HL-60 (cell line): Measurements from ENCODE around the gene CTCF.

Experiments
- DNase-seq, 2 experiments: peaks; one replicate each; pipeline ENCODE4 v3.0.0-alpha.2; 2010 to 2020; ENCODE audit warnings: low read depth in 1 of 2, low spot score in 1 of 2
- H3K27ac ChIP-seq: fragments of 250-450 bp; sonication (Bioruptor Pico); replicated peaks from 2 replicates; pipeline ENCODE4 v1.5.1; 2020; ENCODE audit warnings: mild to moderate bottlenecking, moderate library complexity
- H3K27me3 ChIP-seq: fragments of 250-450 bp; sonication (Bioruptor Pico); 2 replicates; pipeline ENCODE4 v1.5.1; 2021; ENCODE audit warnings: mild to moderate bottlenecking, moderate library complexity; ENCODE audit not compliant: insufficient read depth, poor library complexity, severe bottlenecking
- H3K4me3 ChIP-seq: replicated peaks from 2 replicates; pipeline ENCODE4 v1.5.1; 2011; ENCODE audit warnings: mild to moderate bottlenecking, control low read depth, low read length; ENCODE audit not compliant: insufficient read depth
- CTCF ChIP-seq: IDR thresholded peaks from one replicate; pipeline ENCODE4 v1.5.1; 2011; ENCODE audit warnings: low read length, control low read depth, inconsistent platforms; ENCODE audit not compliant: insufficient read depth
- GABPA ChIP-seq: IDR thresholded peaks from 2 replicates; pipeline ENCODE4 v1.6.1; 2012; ENCODE audit warnings: low read depth
- POLR2AphosphoS5 ChIP-seq: IDR thresholded peaks from 2 replicates; pipeline ENCODE4 v1.6.1; 2012; ENCODE audit warnings: low read depth
- REST ChIP-seq: IDR thresholded peaks from 2 replicates; pipeline ENCODE4 v1.6.1; 2012; ENCODE audit warnings: low read depth; ENCODE audit not compliant: insufficient replicate concordance
- SPI1 ChIP-seq: IDR thresholded peaks from 2 replicates; pipeline ENCODE4 v1.6.1; 2012; ENCODE audit warnings: low read depth, mild to moderate bottlenecking, borderline replicate concordance

Gene CTCF

DNA sequence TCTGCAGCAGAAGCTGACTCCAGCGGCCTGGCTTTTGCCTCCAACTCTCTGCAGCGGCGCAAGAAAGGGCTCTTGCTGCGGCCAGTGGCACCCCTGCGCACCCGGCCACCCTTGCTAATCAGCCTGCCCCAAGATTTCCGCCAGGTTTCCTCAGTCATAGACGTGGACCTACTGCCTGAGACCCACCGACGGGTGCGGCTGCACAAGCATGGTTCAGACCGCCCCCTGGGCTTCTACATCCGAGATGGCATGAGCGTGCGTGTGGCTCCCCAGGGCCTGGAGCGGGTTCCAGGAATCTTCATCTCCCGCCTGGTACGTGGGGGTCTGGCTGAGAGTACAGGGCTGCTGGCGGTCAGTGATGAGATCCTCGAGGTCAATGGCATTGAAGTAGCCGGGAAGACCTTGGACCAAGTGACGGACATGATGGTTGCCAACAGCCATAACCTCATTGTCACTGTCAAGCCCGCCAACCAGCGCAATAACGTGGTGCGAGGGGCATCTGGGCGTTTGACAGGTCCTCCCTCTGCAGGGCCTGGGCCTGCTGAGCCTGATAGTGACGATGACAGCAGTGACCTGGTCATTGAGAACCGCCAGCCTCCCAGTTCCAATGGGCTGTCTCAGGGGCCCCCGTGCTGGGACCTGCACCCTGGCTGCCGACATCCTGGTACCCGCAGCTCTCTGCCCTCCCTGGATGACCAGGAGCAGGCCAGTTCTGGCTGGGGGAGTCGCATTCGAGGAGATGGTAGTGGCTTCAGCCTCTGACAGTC is 99.7 kb downstream of the CTCF start:
- no peak for DNase-seq
- no peak overlapping the region for H3K27ac ChIP-seq
- no peaks in the 10 kb centered on the region for H3K27me3 ChIP-seq
- H3K4me3 ChIP-seq = no peak overlapping the region
- no peak for TF ChIP-seq GABPA

DNA sequence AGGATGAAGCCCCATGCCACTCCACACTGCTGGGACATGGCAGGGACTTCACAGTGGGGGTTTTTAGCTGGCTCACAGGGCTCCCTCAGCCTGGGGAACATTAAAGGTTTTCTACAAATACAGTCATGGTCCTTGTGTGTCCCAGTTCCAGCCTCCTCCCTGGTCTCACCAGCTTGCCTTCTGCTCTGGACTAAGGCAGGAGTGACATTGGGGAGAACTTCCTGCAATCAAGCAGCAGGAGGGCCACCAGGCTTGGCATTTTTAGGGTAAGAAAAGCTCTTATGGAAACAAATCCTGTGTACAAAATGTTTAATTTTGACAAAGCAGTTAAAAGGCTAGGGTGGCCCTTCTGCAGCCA is 100.3 kb downstream of the CTCF start:
- no peak for DNase-seq
- Histone ChIP-seq H3K4me3 (no peak overlapping the region), H3K27me3 (no peaks in the 10 kb centered on the region), H3K27ac (no peak overlapping the region)
- TF ChIP-seq REST = no peak

GRCh38 chr16:67663151-67663876 is 101.0 kb downstream of the CTCF start:
- TF ChIP-seq CTCF (peak; percentile 29), GABPA (no peak)
- no peaks in the 10 kb centered on the region for H3K27me3 ChIP-seq
- peak in 1 of 2 experiments; percentile 41 for DNase-seq
- H3K27ac ChIP-seq = no peak overlapping the region
- no peak overlapping the region for H3K4me3 ChIP-seq

DNA sequence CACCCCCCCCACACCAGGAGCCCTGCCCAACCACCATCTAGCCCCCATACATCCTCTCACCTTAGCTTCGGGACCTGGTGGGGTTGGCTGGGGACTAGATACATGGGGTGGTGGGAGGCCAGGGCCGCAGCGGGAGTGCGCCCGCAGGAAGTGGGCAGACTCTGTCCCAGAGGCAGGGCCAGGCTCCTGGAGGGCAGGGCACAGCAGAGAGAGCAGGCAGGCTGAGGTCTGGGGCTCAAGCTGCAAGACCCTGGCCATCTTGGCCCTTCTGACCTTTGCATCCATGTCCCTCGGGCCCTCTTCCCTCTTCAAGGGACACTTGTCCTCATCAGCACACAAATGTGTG is 101.5 kb downstream of the CTCF start:
- no peak overlapping the region for H3K27ac ChIP-seq
- no peaks in the 10 kb centered on the region for H3K27me3 ChIP-seq
- no peak for DNase-seq
- TF ChIP-seq REST (no peak), SPI1 (no peak), POLR2AphosphoS5 (no peak), CTCF (no peak), GABPA (no peak)
- no peak overlapping the region for H3K4me3 ChIP-seq

DNA sequence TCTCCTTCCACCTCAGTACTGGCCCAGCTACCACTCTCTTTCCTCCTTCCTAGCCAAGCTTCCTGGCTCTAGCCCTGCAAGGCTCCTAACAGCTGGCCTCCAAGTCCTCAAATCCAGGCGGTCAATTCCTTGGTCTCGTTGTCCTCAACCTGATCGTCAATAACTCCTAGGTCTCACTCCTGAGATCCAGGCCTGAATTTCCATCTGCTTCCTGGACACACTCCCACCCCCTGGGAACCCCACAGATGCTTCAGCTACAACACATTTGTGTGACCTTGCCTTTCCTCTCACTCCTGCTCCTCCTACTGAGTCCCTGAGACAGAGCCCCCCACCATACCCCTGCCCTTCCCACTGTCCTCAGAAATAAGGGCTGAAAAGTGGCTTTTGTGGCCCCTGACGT is 101.9 kb downstream of the CTCF start:
- DNase-seq = no peak
- no peak for TF ChIP-seq POLR2AphosphoS5
- TF ChIP-seq SPI1 = no peak
- TF ChIP-seq REST = no peak
- TF ChIP-seq CTCF = no peak
- TF ChIP-seq GABPA = no peak
- no peak overlapping the region for H3K4me3 ChIP-seq
- H3K27me3 ChIP-seq = no peaks in the 10 kb centered on the region
- H3K27ac ChIP-seq = no peak overlapping the region
